T-helper 17 cell (primary cell): ENCODE measurements around the gene TMEM147. TPM values are rescaled to one million over a fixed set of nuclear protein-coding genes. Genes with fewer than 3 reads are reported as not detected.
"Not testable (repeated sequence)": the region's sequence is repeated elsewhere in the genome, so short reads cannot be mapped to it uniquely, and the experiment has no call there.

ENCODE experiments used
- ATAC-seq: fragments of 150-1000 bp; cut with Tn5 transposase; 2 replicates; pipeline ENCODE4 v1.10.0; 2021; ENCODE audit warnings: mild to moderate bottlenecking, moderate library complexity
- DNase-seq, 3 donors: peaks; one replicate each; pipeline versions ENCODE4 v3.0.0 to v3.0.0-alpha.2; 2020 to 2021
- H3K9me3 ChIP-seq: one replicate; pipeline ENCODE4 v1.7.0; 2013; ENCODE audit warnings: low read length, mild to moderate bottlenecking; ENCODE audit not compliant: control insufficient read depth, poor library complexity, severe bottlenecking
- H3K27ac Mint-ChIP-seq: one replicate; pipeline ENCODE4 v1.8.0; 2022; ENCODE audit warnings: mild to moderate bottlenecking, moderate library complexity, mixed read lengths
- H3K27me3 Mint-ChIP-seq: one replicate; pipeline ENCODE4 v1.8.0; 2022; ENCODE audit warnings: mixed read lengths
- H3K36me3 Mint-ChIP-seq: one replicate; pipeline ENCODE4 v1.8.0; 2022; ENCODE audit warnings: low read depth, mixed read lengths
- H3K4me1 Mint-ChIP-seq: one replicate; pipeline ENCODE4 v1.8.0; 2022; ENCODE audit warnings: mild to moderate bottlenecking, mixed read lengths
- H3K4me3 Mint-ChIP-seq: one replicate; pipeline ENCODE4 v1.8.0; 2022; ENCODE audit warnings: mild to moderate bottlenecking, moderate library complexity, mixed read lengths
- total RNA-seq, 4 donors: library from RNA in 2 of 4; stranded (reverse) in 2 of 4; gene quantifications; one replicate each; pipeline ENCODE4 v1.2.3 and lab custom pipeline; 2022 to 2026

The TMEM147 gene
- total RNA-seq, 2 donors from 2014 or later, result 30.5 to 37.0 TPM

GRCh38 chr19:35566738-35567137 is 21.3 kb downstream of the TMEM147 start:
- DNase-seq (no peak), ATAC-seq (no peak)
- H3K27me3 Mint-ChIP-seq, result peaks cover 62% of the 10 kb centered on the region
- peaks cover 5% of the 10 kb centered on the region for H3K36me3 Mint-ChIP-seq
- H3K27ac Mint-ChIP-seq, result no peak overlapping the region
- H3K4me1 Mint-ChIP-seq, result peaks cover 3% of the 10 kb centered on the region
- no peak overlapping the region for H3K4me3 Mint-ChIP-seq
- H3K9me3 ChIP-seq, result no peaks in the 10 kb centered on the region

GRCh38 chr19:35569281-35569781 is 23.9 kb downstream of the TMEM147 start:
- Mint-ChIP-seq H3K4me3 (no peak overlapping the region), H3K27me3 (peaks cover 47% of the 10 kb centered on the region), H3K36me3 (no peaks in the 10 kb centered on the region), H3K27ac (no peak overlapping the region), H3K4me1 (no peaks in the 10 kb centered on the region)
- DNase-seq (no peak), ATAC-seq (no peak)
- H3K9me3 ChIP-seq, result no peaks in the 10 kb centered on the region

- Mint-ChIP-seq H3K4me3 (no peak overlapping the region), H3K4me1 (no peaks in the 10 kb centered on the region), H3K36me3 (peaks cover under 1% of the 10 kb centered on the region), H3K27ac (no peak overlapping the region), H3K27me3 (peaks cover 33% of the 10 kb centered on the region)
- H3K9me3 ChIP-seq, result no peaks in the 10 kb centered on the region
- no peak for DNase-seq
- no peak for ATAC-seq
Measured at GRCh38 chr19:35571406-35571965, 26.1 kb downstream of the TMEM147 start.

GRCh38 chr19:35577918-35578317 is 32.5 kb downstream of the TMEM147 start:
- Mint-ChIP-seq H3K36me3 (peaks cover 4% of the 10 kb centered on the region), H3K27ac (no peak overlapping the region), H3K4me3 (no peak overlapping the region), H3K27me3 (peaks cover 16% of the 10 kb centered on the region), H3K4me1 (no peaks in the 10 kb centered on the region)
- DNase-seq (no peak), ATAC-seq (no peak)
- H3K9me3 ChIP-seq, result no peaks in the 10 kb centered on the region

GRCh38 chr19:35578707-35579106 is 33.3 kb downstream of the TMEM147 start:
- no peak for ATAC-seq
- H3K36me3 Mint-ChIP-seq, result peaks cover 4% of the 10 kb centered on the region
- no peak overlapping the region for H3K27ac Mint-ChIP-seq
- DNase-seq, result no peak
- no peaks in the 10 kb centered on the region for H3K9me3 ChIP-seq
- no peaks in the 10 kb centered on the region for H3K4me1 Mint-ChIP-seq
- H3K4me3 Mint-ChIP-seq, result no peak overlapping the region
- peaks cover 23% of the 10 kb centered on the region for H3K27me3 Mint-ChIP-seq

GRCh38 chr19:35582760-35583159 is 37.3 kb downstream of the TMEM147 start:
- no peak overlapping the region for H3K4me3 Mint-ChIP-seq
- no peak for ATAC-seq
- H3K9me3 ChIP-seq, result no peaks in the 10 kb centered on the region
- H3K4me1 Mint-ChIP-seq, result no peaks in the 10 kb centered on the region
- H3K27me3 Mint-ChIP-seq, result peaks cover 55% of the 10 kb centered on the region
- no peak overlapping the region for H3K27ac Mint-ChIP-seq
- no peak for DNase-seq
- H3K36me3 Mint-ChIP-seq, result peaks cover 4% of the 10 kb centered on the region

- no peak for DNase-seq
- H3K36me3 Mint-ChIP-seq, result peaks cover 3% of the 10 kb centered on the region
- no peak for ATAC-seq
Measured at GRCh38 chr19:35585848-35586247, 40.4 kb downstream of the TMEM147 start, which contains the start of gene PMIS2. PMIS2 (plus strand) TSS chr19:35586173; CDS start chr19:35586260, 87 bp downstream.

GRCh38 chr19:35587321-35587720 is 41.9 kb downstream of the TMEM147 start:
- peaks cover 2% of the 10 kb centered on the region for H3K4me1 Mint-ChIP-seq
- no peak overlapping the region for H3K27ac Mint-ChIP-seq
- DNase-seq (no peak), ATAC-seq (no peak)
- peaks cover 3% of the 10 kb centered on the region for H3K36me3 Mint-ChIP-seq
- H3K27me3 Mint-ChIP-seq, result peaks cover 45% of the 10 kb centered on the region
- H3K9me3 ChIP-seq, result no peaks in the 10 kb centered on the region
- H3K4me3 Mint-ChIP-seq, result no peak overlapping the region

More at GRCh38 chr19:35585848-35586247, 40.4 kb downstream of the TMEM147 start, which contains the start of gene PMIS2:
- H3K4me1 Mint-ChIP-seq, result no peaks in the 10 kb centered on the region
- H3K9me3 ChIP-seq, result no peaks in the 10 kb centered on the region
- no peak within 1 kb of the TSS for H3K4me3 Mint-ChIP-seq
- no peak within 1 kb of the TSS for H3K27ac Mint-ChIP-seq
- peaks cover 45% of the 10 kb centered on the region for H3K27me3 Mint-ChIP-seq

- DNase-seq (no peak), ATAC-seq (no peak)
- H3K9me3 ChIP-seq, result no peaks in the 10 kb centered on the region
- H3K27me3 Mint-ChIP-seq, result peaks cover 16% of the 10 kb centered on the region
- H3K27ac Mint-ChIP-seq, result no peak overlapping the region
- peaks cover 6% of the 10 kb centered on the region for H3K4me1 Mint-ChIP-seq
- no peak overlapping the region for H3K4me3 Mint-ChIP-seq
- no peaks in the 10 kb centered on the region for H3K36me3 Mint-ChIP-seq
Measured at GRCh38 chr19:35590875-35591274, 45.4 kb downstream of the TMEM147 start.

- peaks cover 13% of the 10 kb centered on the region for H3K27me3 Mint-ChIP-seq
- H3K9me3 ChIP-seq, result no peaks in the 10 kb centered on the region
- peaks cover 9% of the 10 kb centered on the region for H3K4me1 Mint-ChIP-seq
- no peak overlapping the region for H3K27ac Mint-ChIP-seq
- H3K36me3 Mint-ChIP-seq, result peaks cover 3% of the 10 kb centered on the region
- DNase-seq (no peak), ATAC-seq (no peak)
- H3K4me3 Mint-ChIP-seq, result no peak overlapping the region
Measured at GRCh38 chr19:35592226-35592625, 46.8 kb downstream of the TMEM147 start.

- H3K4me1 Mint-ChIP-seq, H3K4me3 Mint-ChIP-seq, H3K9me3 ChIP-seq, H3K36me3 Mint-ChIP-seq, H3K27ac Mint-ChIP-seq, DNase-seq, ATAC-seq, H3K27me3 Mint-ChIP-seq: not testable (repeated sequence)
Measured at GRCh38 chr19:35595026-35595425, 49.6 kb downstream of the TMEM147 start.

GRCh38 chr19:35595928-35596327 is 50.5 kb downstream of the TMEM147 start:
- peaks cover 3% of the 10 kb centered on the region for H3K36me3 Mint-ChIP-seq
- no peak overlapping the region for H3K4me3 Mint-ChIP-seq
- no peaks in the 10 kb centered on the region for H3K9me3 ChIP-seq
- ATAC-seq, result no peak
- H3K27me3 Mint-ChIP-seq, result peaks cover 5% of the 10 kb centered on the region
- no peak for DNase-seq
- H3K4me1 Mint-ChIP-seq, result peaks cover 9% of the 10 kb centered on the region
- H3K27ac Mint-ChIP-seq, result no peak overlapping the region

- ATAC-seq (no peak), DNase-seq (no peak)
- H3K27ac Mint-ChIP-seq, result no peak overlapping the region
- H3K36me3 Mint-ChIP-seq, result peaks cover 3% of the 10 kb centered on the region
- H3K27me3 Mint-ChIP-seq, result peaks cover 5% of the 10 kb centered on the region
- H3K4me3 Mint-ChIP-seq, result no peak overlapping the region
- H3K4me1 Mint-ChIP-seq, result peaks cover 9% of the 10 kb centered on the region
- no peaks in the 10 kb centered on the region for H3K9me3 ChIP-seq
Measured at GRCh38 chr19:35596366-35596999, 51.1 kb downstream of the TMEM147 start.
